Cerebellar cortex (tissue), 1 donor: ENCODE data around the gene MTHFS.

Experiments
- DNase-seq: peaks from one replicate; pipeline ENCODE4 v3.0.0-alpha.2; 2015; ENCODE audit warnings: low spot score

Gene MTHFS

GRCh38 chr15:79875213-79875612 lies 21.6 kb downstream of the MTHFS start:
- no peak for DNase-seq

DNA sequence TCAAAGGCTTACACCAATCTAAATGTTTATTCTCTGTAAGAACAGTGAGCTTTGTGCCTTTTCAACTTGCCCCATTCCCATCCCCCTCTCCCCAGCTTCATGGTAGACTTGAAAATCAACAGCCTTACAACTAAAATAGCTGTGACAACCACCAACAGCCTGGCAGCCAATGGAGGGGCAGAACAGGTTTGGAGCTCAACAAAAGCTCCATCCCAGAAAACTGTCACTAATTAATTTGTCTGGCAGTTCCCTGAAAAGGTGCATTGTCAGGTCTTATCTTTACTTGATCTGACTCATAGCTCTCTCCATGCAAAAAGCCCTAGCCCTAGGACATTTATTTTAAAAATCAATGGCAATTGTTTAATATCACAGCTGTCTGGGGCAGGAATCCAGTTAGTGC lies 22.6 kb downstream of the MTHFS start:
- DNase-seq = no peak

GRCh38 chr15:79872358-79873017 lies 24.3 kb downstream of the MTHFS start:
- no peak for DNase-seq

DNA sequence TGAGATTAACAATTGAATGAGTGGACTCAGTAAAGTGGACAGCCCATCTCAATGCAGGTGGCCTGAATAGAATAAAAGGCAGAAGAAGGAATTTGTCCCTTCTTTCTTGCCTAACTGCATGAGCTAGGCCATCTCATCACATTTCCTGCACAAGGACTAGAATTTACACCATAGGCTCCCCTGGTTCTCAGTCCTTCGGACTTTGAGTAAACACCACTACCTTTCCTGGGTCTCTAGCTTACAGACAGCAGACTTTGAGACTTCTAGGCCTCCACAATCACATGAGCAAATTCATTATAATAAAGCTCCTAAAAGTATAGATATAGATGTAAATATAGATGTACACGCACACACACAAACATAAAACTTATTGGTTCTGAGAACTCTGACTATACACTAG lies 28.3 kb downstream of the MTHFS start:
- no peak for DNase-seq

DNA sequence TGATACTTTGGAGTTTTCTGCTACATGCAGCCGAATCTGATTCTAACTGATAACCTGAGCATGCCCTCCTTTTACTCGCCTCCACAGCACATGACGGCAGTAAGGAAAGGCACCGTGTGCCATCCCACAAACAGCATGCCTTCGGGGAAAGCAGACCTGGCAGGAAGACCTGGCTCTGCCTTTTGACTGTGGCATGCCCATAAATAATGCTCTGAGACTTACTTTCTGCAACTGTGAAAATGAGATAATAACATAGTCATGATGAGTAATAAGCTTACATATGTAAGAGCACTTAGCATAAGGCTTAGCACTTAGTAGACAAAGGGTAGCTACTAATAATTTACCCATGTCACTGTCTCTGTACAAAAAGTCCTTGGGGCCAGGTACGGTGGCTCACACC lies 32.9 kb downstream of the MTHFS start:
- no peak for DNase-seq

- DNase-seq = no peak
Observed at GRCh38 chr15:79862191-79862590, 34.6 kb downstream of the MTHFS start.

GRCh38 chr15:79860661-79861060 lies 36.2 kb downstream of the MTHFS start:
- DNase-seq = no peak

DNA sequence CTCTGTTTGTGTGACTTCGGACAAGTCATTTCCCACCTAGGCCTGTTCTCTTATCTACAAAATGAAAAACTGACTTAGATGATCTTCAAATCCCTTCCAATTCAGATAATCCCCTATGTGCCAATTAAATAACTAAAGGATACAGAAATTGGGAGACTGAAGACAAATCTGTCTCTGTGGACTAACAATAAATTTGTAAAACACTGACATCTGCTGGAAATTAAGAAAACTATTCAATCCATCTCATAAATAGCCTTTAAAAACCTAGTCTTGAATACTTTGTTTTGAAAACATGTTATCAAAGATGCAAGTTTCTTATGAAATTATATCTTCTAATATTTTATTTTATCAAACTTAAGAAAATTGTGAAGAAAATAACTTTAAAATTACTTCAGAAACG lies 38.3 kb downstream of the MTHFS start:
- no peak for DNase-seq

DNA sequence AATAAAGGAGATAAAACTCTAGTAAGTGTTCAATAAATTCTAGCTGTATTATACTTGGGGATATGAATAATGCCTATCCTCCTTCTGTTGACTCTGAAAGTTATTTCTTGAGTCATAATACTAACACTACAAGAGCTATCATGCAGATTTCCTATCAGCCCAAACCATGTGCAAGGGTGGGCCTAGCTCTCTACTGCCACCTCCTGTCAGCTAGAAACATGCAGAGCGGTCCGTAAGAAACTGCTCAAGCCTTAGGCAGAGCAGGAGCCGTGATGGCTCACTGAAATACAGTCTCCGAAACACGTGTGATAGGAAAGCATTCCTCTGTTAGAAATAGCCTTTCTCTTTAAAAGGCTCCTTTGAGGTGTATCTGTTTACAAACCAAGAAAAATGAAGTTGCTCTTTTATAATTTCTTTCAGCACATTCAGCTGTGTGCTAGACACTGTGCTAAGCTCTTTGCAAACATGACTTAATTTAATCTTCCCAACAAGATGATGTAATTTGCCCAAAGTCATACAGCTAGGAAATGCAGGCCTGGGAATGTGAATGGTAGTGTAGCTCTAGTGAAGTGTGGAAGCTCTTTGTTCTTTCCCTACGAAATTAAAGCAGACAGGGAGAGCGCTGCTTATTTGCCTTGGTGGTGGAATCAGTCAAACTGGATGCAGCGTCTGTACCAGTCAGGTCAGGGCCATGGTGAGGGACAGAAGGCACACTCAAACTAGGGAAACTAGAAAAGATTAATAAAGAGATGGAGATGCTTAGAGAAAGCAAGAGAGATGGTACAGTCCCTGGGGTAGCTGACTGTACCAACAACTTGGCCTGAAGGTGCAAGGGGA lies 43.1 kb downstream of the MTHFS start:
- peak; percentile 93 for DNase-seq

GRCh38 chr15:79849789-79850188 lies 47.0 kb downstream of the MTHFS start:
- DNase-seq = peak; percentile 86

DNA sequence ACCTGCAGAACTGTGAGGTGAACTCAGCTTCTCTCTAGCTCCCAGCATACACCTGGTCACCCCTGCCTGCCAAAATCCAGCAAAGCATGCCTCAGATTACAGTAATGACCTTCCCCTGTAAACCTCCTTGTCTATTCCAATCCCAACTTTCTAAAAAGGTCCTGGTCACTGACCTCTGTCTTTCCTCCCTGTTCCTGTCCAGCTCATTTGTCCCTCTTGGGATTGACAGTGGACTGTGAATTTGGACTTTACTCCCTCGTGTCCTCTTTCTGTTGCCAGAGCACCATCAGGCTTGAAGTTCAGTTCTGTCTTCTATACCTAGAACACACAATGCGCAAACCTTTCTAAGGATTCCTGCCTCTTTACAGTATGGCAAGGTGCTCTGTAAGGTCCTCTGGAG lies 50.3 kb downstream of the MTHFS start:
- no peak for DNase-seq

DNA sequence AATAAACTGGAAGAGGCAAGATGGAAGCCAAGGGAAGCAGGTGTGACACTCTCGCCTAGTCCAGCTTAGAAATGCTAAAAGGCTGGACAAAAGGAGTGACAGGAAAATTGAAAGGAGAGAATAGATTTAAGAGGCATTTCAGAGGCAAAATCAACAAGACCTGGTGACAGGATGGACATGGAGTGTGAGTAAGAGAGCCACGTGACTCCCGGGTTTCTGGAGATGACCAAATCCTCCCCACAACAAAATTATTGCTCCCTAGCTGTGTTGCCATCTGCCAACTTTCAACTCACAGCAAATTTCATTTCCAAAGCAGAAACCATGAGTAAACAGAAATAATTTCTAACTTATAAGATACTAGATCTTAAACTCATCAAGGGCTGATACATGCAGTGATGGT lies 52.6 kb downstream of the MTHFS start:
- peak; percentile 91 for DNase-seq

DNA sequence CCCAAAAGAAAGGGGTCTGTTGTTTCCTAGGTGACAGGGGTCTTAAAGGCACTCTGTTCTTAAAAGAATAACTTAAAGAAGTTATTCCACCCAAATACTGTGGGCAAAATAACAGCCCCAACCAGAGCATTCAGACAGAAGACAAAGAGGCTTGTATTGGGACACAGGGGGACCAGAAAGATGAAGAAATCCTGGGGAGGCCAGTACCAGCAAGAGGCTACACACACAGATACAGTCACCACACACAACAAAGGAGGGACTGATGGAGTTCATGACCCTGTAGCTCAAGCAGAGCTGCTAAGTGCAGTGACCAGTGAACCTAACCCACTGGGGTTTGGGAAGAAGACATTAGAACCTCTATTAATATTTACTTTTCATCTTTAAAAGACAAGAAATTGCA lies 59.0 kb downstream of the MTHFS start:
- DNase-seq = no peak

- no peak for DNase-seq
Observed at GRCh38 chr15:79834495-79834894, 62.3 kb downstream of the MTHFS start.

DNA sequence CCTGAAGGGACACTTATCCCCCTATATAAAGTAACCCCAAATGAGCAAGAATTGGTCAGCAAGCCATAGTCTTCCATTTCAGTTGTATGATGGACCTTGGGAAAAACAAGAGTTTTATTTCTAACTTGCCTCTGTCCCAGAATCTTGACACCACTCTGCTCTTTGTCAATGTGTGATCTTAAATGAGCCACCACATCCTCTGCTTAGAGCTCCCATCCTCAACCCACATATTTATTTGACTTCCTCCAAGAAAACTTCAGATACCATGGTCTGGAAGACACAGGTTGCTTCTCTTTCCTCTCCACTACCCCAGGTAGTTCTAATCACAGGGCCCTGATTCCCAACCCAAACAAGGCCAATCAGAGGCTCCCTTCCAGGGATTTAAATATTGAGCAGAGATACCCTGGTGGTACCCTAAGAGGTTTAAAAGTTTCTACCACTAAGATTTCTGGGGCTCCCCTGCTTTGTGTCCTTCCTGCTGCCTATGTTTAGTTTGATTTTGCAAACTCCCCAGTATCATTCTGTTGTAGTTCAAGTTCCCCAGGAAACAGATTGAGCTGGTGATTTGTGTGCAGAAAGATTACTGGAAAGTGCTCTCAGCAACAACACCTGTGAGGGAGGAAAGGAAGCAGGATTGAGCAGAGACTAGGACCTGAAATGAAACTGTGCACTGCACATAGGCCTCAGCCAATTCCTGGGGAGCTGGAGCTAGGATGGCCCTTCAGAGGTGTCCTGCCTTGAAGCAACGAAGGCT lies 64.3 kb downstream of the MTHFS start:
- DNase-seq = no peak

DNA sequence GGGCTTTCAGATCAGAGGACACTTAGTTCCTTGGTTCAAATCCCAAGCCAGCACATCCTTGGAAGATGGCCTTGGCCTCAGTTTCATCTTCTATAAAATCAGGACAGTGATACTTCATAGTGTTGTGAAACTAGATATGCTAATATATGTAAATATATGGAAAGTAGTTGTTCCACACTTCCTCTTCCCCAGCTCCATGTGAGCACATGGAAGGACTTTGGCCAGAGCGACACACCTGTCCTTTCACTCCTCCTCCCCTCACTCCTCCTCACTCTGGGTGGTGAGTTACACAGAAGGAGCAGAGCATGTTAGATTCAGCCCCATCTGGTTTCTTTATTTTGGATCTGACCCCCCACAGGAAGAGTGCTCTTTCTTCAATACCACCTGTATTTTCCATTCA lies 65.2 kb downstream of the MTHFS start:
- no peak for DNase-seq

GRCh38 chr15:79829950-79830349 lies 66.9 kb downstream of the MTHFS start:
- no peak for DNase-seq

- DNase-seq = no peak
Observed at GRCh38 chr15:79828447-79828846, 68.4 kb downstream of the MTHFS start.

DNA sequence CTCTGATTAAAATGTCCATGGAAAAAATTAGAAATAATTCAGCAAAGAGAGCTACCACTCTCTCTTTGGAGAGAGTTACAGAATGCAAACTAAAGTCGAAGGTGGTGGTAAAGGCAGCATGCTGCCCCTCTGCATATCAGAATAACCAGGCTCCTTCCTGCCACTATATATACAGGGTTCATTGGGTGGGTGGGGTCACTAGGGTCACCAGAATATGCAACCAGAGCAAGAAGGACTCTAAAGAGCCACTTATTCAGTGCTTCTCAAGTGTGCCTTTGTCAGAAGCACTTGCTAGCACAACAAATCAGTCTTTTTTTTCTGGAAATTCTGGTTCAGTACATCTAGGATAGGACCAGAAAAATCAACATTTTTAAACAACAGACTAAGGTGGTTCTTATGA lies 70.0 kb downstream of the MTHFS start:
- DNase-seq = no peak

GRCh38 chr15:79824136-79824701 lies 72.6 kb downstream of the MTHFS start:
- DNase-seq = no peak

- DNase-seq = no peak
Observed at GRCh38 chr15:79820820-79821219, 76.0 kb downstream of the MTHFS start.

- no peak for DNase-seq
Observed at GRCh38 chr15:79820176-79820575, 76.6 kb downstream of the MTHFS start.

DNA sequence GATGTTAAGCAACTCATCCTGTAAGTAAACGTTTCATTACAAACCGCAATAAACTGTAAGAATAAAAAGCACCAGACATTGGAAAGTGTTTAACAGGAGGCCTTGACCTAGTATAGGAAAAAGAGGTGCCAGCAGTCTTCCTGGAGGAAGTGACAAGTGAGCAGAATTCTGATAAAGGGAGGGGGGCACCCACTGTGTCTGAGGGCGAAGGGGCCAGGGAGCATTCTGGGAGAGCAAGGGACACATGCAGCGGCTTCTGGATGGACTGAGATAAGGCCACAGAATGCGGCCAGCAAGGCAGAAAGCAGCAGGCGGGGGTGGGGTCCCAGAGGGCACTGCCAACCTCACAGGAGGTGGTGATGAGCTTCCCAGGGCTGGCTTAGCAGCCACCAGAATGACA lies 80.2 kb downstream of the MTHFS start:
- no peak for DNase-seq
